ENCODE measurements around the gene PFKFB3.
"Not testable (repeated sequence)": the region's sequence is repeated elsewhere in the genome, so short reads cannot be mapped to it uniquely, and the experiment has no call there.

Gene PFKFB3

DNA sequence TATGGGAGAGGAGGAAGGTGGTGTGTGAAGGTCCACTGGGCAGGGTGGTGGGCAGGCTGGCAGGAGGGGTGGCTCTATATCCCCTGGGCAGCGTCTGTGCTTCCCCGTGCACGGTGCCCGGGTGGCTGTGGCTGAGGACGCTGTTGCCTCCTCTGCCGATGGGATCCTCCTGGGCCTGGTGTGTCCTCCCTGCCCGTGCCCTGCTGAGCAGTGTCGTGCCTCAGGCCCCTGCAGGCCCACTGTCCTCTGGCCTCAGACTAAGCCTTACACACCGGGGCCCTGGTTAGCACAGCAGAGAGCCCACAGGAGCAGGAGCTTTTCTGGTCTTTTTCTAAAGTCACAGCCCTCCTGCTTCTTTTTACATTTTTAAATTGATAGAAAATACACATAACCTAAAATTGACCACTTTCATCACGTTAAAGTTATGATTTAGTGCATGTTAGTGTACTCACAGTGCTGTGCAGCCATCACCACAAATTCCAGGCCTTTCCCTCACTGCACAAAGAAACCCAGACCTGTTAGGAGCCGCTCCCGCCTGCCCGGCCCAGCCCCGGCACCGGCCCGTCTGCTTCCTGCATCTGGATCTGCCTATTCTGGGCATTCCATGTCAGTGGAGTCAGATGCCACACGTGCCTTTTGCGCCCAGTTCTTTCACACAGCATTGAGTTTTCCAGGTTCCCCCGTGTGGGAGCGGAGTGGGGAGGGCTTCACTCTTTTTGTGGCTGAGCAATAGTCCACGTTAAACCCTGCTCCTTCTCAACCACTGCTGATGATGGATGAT, 19.4 kb downstream of the PFKFB3 start:
- no peak for DNase-seq

GRCh38 chr10:6222755-6223154, 20.0 kb downstream of the PFKFB3 start:
- DNase-seq, result no peak

- no peak for DNase-seq
These were observed 21.2 kb downstream of the PFKFB3 start for GRCh38 chr10:6223981-6224380.

DNA sequence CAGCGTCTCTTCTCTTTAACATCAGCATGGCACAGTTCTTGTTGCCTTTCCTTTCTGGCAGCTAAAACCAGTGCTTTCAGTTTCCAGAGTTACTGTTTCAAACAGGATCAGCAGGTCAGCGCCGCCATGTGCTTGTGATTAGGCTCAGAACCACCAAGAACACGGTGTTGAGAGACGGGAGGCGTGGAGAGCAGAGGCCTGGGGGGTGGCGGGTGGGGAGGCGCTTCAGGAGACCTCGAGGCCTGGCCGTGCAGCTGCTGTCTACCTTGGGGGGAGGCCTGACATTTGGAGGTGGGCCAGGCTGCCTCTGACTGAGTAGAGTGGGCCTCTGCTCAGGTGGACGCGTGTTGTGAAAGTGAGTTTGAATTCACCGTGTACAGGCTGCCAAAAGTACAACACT, 22.0 kb downstream of the PFKFB3 start:
- no peak for DNase-seq

- DNase-seq, result no peak
These were observed 22.6 kb downstream of the PFKFB3 start for GRCh38 chr10:6225263-6225814.

- DNase-seq, result no peak
These were observed 23.5 kb downstream of the PFKFB3 start for GRCh38 chr10:6226216-6226615.

GRCh38 chr10:6227346-6227745, 24.6 kb downstream of the PFKFB3 start:
- DNase-seq, result no peak

- DNase-seq, result no peak
These were observed 25.3 kb downstream of the PFKFB3 start for GRCh38 chr10:6228010-6228511.

DNA sequence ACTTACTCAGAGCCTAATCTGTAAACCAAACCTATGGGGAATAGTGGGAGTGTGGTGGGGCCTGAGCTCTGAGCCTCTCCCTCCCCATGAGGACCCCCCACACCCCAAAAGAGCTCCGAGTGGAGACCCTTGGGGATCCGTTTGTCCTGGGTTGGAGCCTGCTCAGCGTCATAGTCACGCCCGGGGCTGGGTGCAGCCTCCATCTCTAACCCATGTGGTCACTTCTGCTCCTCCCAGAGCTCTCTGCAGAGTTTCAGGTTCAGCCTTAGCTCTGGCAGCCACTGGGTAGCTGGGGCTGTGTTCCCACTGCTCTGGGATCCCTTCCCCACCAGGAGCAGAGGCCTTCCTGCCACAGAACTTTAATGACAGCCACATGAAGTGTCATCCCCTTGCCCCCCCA, 25.9 kb downstream of the PFKFB3 start:
- no peak for DNase-seq

GRCh38 chr10:6229290-6229689, 26.6 kb downstream of the PFKFB3 start:
- DNase-seq, result no peak

GRCh38 chr10:6229746-6230145, 27.0 kb downstream of the PFKFB3 start:
- no peak for DNase-seq

- no peak for DNase-seq
These were observed 27.6 kb downstream of the PFKFB3 start for GRCh38 chr10:6230315-6230714.

DNA sequence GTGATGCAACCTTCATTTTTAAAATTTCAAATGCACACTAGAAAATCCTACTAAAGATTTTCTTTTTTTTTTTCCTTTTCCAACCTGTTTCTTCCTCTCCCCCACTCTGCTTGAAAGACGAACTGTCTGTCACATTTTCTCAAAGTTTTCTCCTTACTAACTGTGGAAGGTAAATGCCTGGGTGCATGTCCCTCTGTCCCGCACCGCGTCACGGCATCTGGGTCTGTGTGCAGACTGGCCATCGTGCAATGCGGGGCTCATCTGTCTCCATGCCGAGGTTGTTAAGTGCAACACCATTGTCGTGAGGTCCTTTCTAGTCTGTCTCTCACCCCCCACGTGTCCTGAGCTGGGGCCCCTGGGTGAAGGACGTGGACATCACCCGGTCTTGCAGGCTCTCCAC, 28.4 kb downstream of the PFKFB3 start:
- DNase-seq, result no peak

GRCh38 chr10:6231730-6232129, 29.0 kb downstream of the PFKFB3 start:
- no peak for DNase-seq

DNA sequence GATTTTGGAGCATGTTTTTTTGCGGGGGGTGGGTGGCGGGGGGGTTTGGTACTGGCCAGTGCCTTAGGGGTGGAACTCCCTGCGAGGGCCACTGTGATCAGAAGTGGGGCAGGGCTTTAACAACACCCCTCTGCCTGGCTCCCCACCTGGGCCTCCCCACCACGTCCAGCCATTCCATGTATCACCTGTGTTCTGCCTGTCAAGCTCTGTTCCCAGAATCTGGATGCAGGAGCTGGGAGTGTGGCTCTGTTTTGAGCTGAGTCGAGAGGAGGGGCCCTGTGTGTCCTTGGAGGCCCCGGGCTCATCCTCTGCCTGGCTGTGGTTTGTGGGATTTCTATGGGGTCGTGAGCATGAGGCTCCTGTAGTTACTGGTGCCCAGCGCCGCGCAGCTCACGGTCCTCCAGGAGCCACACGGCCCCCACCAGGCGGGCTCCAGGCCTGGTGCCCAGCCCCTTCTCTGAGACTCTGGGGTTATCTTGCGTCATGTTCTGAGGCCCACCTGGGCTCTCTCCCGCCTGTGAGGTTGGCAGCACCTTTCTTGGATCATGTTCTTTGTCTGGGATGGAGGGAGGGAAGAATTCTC, 29.6 kb downstream of the PFKFB3 start:
- no peak for DNase-seq

DNA sequence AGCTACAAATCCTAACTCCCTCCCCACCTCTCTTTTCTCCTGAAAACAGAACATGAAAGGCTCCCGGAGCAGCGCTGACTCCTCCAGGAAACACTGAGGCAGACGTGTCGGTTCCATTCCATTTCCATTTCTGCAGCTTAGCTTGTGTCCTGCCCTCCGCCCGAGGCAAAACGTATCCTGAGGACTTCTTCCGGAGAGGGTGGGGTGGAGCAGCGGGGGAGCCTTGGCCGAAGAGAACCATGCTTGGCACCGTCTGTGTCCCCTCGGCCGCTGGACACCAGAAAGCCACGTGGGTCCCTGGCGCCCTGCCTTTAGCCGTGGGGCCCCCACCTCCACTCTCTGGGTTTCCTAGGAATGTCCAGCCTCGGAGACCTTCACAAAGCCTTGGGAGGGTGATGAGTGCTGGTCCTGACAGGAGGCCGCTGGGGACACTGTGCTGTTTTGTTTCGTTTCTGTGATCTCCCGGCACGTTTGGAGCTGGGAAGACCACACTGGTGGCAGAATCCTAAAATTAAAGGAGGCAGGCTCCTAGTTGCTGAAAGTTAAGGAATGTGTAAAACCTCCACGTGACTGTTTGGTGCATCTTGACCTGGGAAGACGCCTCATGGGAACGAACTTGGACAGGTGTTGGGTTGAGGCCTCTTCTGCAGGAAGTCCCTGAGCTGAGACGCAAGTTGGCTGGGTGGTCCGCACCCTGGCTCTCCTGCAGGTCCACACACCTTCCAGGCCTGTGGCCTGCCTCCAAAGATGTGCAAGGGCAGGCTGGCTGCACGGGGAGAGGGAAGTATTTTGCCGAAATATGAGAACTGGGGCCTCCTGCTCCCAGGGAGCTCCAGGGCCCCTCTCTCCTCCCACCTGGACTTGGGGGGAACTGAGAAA, 30.4 kb downstream of the PFKFB3 start:
- DNase-seq, result no peak

DNA sequence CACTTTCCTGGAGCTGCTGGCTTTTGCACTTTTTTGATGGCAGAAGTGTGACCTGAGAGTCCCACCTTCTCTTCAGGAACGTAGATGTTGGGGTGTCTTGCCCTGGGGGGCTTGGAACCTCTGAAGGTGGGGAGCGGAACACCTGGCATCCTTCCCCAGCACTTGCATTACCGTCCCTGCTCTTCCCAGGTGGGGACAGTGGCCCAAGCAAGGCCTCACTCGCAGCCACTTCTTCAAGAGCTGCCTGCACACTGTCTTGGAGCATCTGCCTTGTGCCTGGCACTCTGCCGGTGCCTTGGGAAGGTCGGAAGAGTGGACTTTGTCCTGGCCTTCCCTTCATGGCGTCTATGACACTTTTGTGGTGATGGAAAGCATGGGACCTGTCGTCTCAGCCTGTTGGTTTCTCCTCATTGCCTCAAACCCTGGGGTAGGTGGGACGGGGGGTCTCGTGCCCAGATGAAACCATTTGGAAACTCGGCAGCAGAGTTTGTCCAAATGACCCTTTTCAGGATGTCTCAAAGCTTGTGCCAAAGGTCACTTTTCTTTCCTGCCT, 31.1 kb downstream of the PFKFB3 start:
- no peak for DNase-seq

DNA sequence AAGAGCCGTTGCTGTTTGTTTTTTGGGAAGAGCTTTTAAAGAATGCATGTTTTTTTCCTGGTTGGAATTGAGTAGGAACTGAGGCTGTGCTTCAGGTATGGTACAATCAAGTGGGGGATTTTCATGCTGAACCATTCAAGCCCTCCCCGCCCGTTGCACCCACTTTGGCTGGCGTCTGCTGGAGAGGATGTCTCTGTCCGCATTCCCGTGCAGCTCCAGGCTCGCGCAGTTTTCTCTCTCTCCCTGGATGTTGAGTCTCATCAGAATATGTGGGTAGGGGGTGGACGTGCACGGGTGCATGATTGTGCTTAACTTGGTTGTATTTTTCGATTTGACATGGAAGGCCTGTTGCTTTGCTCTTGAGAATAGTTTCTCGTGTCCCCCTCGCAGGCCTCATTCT, 31.6 kb downstream of the PFKFB3 start:
- no peak for DNase-seq

DNA sequence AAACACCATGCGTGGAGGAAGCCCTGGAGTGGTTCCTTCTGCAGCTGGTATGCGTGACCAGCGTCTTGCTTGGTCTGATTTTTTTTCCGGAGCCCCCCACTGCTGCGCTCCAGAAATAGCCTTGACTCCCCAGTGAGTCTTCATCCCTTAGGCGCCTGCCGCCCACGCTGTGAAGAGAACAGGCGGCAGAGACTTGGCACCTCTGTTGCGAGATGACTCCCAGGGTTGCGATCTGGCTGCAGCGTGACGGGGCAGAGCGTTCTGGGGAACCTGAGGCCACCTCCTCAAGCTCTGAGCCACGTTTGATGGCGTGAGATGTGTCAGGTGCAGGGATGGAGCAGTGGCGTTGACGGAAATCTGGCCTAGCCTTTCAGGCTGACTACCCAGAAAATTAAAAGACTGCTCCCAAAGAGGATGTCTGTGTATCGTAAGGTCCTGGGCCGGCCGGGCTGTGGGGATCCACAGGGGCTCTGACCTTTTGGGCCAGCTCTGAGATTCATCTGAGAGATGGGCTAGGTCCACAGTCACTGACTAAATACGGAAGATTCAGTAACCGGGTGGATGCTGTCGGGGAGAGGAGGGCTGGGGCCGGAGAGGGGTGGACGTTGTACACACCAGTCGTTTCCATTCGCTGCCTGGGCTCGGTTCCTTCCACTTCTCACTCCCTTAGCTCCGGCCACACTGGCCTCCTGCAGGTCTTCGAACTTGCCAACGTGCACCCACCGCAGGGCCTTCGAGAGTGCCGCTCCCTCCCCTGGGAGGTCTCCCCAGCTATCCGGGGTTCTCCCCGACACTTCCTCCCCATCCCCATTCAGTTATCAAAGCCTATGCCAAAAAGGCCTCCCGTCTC, 33.8 kb downstream of the PFKFB3 start:
- no peak for DNase-seq

GRCh38 chr10:6237199-6237530, 34.4 kb downstream of the PFKFB3 start:
- no peak for DNase-seq

DNA sequence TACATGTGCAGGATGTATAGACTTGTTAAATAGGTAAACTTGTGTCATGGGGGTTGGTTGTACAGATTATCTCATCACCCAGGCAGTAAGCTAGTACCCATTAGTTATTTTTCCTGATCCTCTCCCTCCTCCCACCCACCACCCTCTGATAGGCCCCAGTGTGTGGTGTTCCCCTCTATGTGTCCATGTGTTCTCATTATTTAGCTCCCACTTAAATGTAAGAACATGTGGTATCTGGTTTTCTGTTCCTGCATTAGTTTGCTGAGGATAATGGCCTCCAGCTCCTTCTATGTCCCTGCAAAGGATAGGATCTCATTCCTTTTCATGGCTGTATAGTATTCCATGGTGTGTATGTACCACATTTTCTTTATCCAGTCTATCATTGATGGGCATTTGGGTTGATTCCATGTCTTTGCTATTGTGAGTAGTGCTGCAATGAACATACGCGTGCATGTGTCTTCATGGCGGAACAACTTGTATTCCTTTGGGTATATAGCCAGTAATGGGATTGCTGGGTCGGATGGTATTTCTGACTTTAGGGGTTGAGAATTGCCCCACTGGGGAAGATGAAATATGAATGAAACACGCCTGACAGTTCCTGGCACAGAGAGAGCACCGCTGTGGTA, 36.0 kb downstream of the PFKFB3 start:
- DNase-seq, result not testable (repeated sequence)
